Common myeloid progenitor, CD34-positive (primary cell): ENCODE measurements around the gene MYF6.

ENCODE experiments used
- CTCF ChIA-PET: fragments of 350-600 bp; sonication (Branson Sonifier 250); formaldehyde crosslinking; loops from one replicate; lab custom pipeline; 2021; ENCODE audit warnings: antibody characterized with exemption; lab: Charles Lee
- POLR2A ChIA-PET: fragments of 350-600 bp; sonication (Branson Sonifier 250); formaldehyde crosslinking; loops from one replicate; lab custom pipeline; 2021; ENCODE audit warnings: antibody characterized with exemption; lab: Charles Lee
- DNase-seq, 3 donors: peaks; one replicate each; pipeline versions ENCODE4 v3.0.0 to v3.0.0-alpha.2; 2013
- H3K27ac ChIP-seq, 2 experiments: 1 replicate in 1 of 2; 2 replicates in 1 of 2; pipeline ENCODE4 v1.7.0; 2013; ENCODE audit warnings: inconsistent platforms in 2 of 2, low read length in 2 of 2, mild to moderate bottlenecking in 2 of 2, low read depth in 1 of 2, moderate library complexity in 1 of 2; ENCODE audit not compliant: severe bottlenecking in 2 of 2, insufficient read depth in 1 of 2, poor library complexity in 1 of 2
- H3K27me3 ChIP-seq, 5 experiments: replicated peaks in 2 of 5; 1 replicate in 3 of 5; 2 replicates in 2 of 5; pipeline versions ENCODE4 v1.6.1 to v1.7.0; 2013; ENCODE audit warnings: low read length in 4 of 5, mild to moderate bottlenecking in 2 of 5, moderate library complexity in 2 of 5, inconsistent platforms in 1 of 5; ENCODE audit not compliant: insufficient read depth in 5 of 5, control insufficient read depth in 4 of 5
- H3K36me3 ChIP-seq, 4 experiments: 1 replicate in 2 of 4; 2 replicates in 2 of 4; pipeline versions ENCODE4 v1.6.1 to v1.7.0; 2013; ENCODE audit warnings: low read length in 3 of 4, control low read depth in 1 of 4, mild to moderate bottlenecking in 1 of 4; ENCODE audit not compliant: control insufficient read depth in 4 of 4, insufficient read depth in 4 of 4
- H3K4me1 ChIP-seq, 4 experiments: 1 replicate in 3 of 4; 2 replicates in 1 of 4; pipeline versions ENCODE4 v1.6.1 to v1.7.1; 2013; ENCODE audit warnings: low read length in 3 of 4, mild to moderate bottlenecking in 3 of 4, control low read depth in 1 of 4, inconsistent platforms in 1 of 4, moderate library complexity in 1 of 4; ENCODE audit not compliant: control insufficient read depth in 4 of 4, insufficient read depth in 4 of 4; ENCODE audit errors: control extremely low read depth in 1 of 4
- H3K4me3 ChIP-seq, 7 experiments: 1 replicate in 4 of 7; 2 replicates in 3 of 7; pipeline versions ENCODE4 v1.5.1 to v1.7.0; 2013; ENCODE audit warnings: mild to moderate bottlenecking in 7 of 7, low read length in 6 of 7, moderate library complexity in 6 of 7, inconsistent platforms in 2 of 7, low read depth in 2 of 7, control low read depth in 1 of 7; ENCODE audit not compliant: insufficient read depth in 4 of 7, control insufficient read depth in 1 of 7; ENCODE audit errors: extremely low read depth in 1 of 7
- H3K9me3 ChIP-seq, 5 experiments: 1 replicate in 4 of 5; 2 replicates in 1 of 5; pipeline versions ENCODE4 v1.6.1 to v1.7.1; 2013; ENCODE audit warnings: low read length in 4 of 5, mild to moderate bottlenecking in 2 of 5, inconsistent platforms in 1 of 5, low read depth in 1 of 5, moderate library complexity in 1 of 5; ENCODE audit not compliant: control insufficient read depth in 4 of 5, insufficient read depth in 2 of 5; ENCODE audit errors: control extremely low read depth in 1 of 5
- WGBS: methylation state at CpG from one replicate; pipeline ENCODE4 v1.1.5; 2013; ENCODE audit not compliant: insufficient coverage; 5-methylcytosine and 5-hydroxymethylcytosine counted together

The MYF6 gene

GRCh38 chr12:80679346-80680131 is 27.9 kb upstream of the MYF6 start:
- H3K27me3 ChIP-seq, result no peaks in the 10 kb centered on the region
- WGBS, result 100% methylated on average over 1 of the region's 3 CpGs
- H3K9me3 ChIP-seq, result no peaks in the 10 kb centered on the region
- no peaks in the 10 kb centered on the region for H3K4me1 ChIP-seq
- no peaks in the 10 kb centered on the region for H3K36me3 ChIP-seq
- H3K4me3 ChIP-seq, result no peak overlapping the region
- ChIA-PET POLR2A (no interaction called here), CTCF (no interaction called here)
- DNase-seq, result no peak
- H3K27ac ChIP-seq, result no peak overlapping the region

GRCh38 chr12:80681287-80681686 is 26.1 kb upstream of the MYF6 start:
- ChIA-PET POLR2A (no interaction called here), CTCF (no interaction called here)
- no peaks in the 10 kb centered on the region for H3K27me3 ChIP-seq
- no peaks in the 10 kb centered on the region for H3K36me3 ChIP-seq
- no CpG with 5 or more reads among the region's 2 CpGs for WGBS
- H3K27ac ChIP-seq, result no peak overlapping the region
- H3K4me3 ChIP-seq, result no peak overlapping the region
- H3K9me3 ChIP-seq, result no peaks in the 10 kb centered on the region
- DNase-seq, result no peak
- no peaks in the 10 kb centered on the region for H3K4me1 ChIP-seq

GRCh38 chr12:80681786-80682185 is 25.6 kb upstream of the MYF6 start:
- POLR2A ChIA-PET, result no interaction called here
- H3K9me3 ChIP-seq, result no peaks in the 10 kb centered on the region
- H3K27me3 ChIP-seq, result no peaks in the 10 kb centered on the region
- H3K27ac ChIP-seq, result no peak overlapping the region
- no peaks in the 10 kb centered on the region for H3K4me1 ChIP-seq
- H3K36me3 ChIP-seq, result no peaks in the 10 kb centered on the region
- no peak overlapping the region for H3K4me3 ChIP-seq
- no CpG with 5 or more reads among the region's 3 CpGs for WGBS
- CTCF ChIA-PET, result no interaction called here
- no peak for DNase-seq

GRCh38 chr12:80684077-80684495 is 23.3 kb upstream of the MYF6 start:
- Histone ChIP-seq H3K4me3 (no peak overlapping the region), H3K4me1 (no peaks in the 10 kb centered on the region), H3K36me3 (no peaks in the 10 kb centered on the region), H3K27ac (no peak overlapping the region), H3K9me3 (no peaks in the 10 kb centered on the region), H3K27me3 (no peaks in the 10 kb centered on the region)
- DNase-seq, result no peak
- ChIA-PET CTCF (no interaction called here), POLR2A (no interaction called here)
- WGBS, result 42% methylated on average over 5 of the region's 7 CpGs

GRCh38 chr12:80690090-80690489 is 17.3 kb upstream of the MYF6 start:
- no peaks in the 10 kb centered on the region for H3K4me1 ChIP-seq
- no peaks in the 10 kb centered on the region for H3K9me3 ChIP-seq
- H3K36me3 ChIP-seq, result no peaks in the 10 kb centered on the region
- ChIA-PET CTCF (no interaction called here), POLR2A (no interaction called here)
- no peaks in the 10 kb centered on the region for H3K27me3 ChIP-seq
- H3K4me3 ChIP-seq, result no peak overlapping the region
- no CpG with 5 or more reads among the region's 1 CpG for WGBS
- no peak overlapping the region for H3K27ac ChIP-seq
- DNase-seq, result no peak

- Histone ChIP-seq H3K36me3 (no peaks in the 10 kb centered on the region), H3K4me1 (no peaks in the 10 kb centered on the region), H3K27me3 (no peaks in the 10 kb centered on the region), H3K4me3 (no peak overlapping the region), H3K27ac (no peak overlapping the region), H3K9me3 (no peaks in the 10 kb centered on the region)
- ChIA-PET CTCF (no interaction called here), POLR2A (no interaction called here)
- no peak for DNase-seq
- WGBS, result no CpG with 5 or more reads among the region's 2 CpGs
These were observed 16.9 kb upstream of the MYF6 start for GRCh38 chr12:80690513-80690912.

GRCh38 chr12:80692114-80692513 is 15.3 kb upstream of the MYF6 start:
- no CpG with 5 or more reads among the region's 1 CpG for WGBS
- no peaks in the 10 kb centered on the region for H3K36me3 ChIP-seq
- no peaks in the 10 kb centered on the region for H3K4me1 ChIP-seq
- no peaks in the 10 kb centered on the region for H3K27me3 ChIP-seq
- H3K9me3 ChIP-seq, result no peaks in the 10 kb centered on the region
- no peak overlapping the region for H3K4me3 ChIP-seq
- no peak for DNase-seq
- POLR2A ChIA-PET, result no interaction called here
- no peak overlapping the region for H3K27ac ChIP-seq
- CTCF ChIA-PET, result no interaction called here
